ENCODE measurements around the gene ZBED5. TPM values are rescaled to one million over a fixed set of nuclear protein-coding genes. Genes with fewer than 3 reads are reported as not detected.

The ZBED5 gene
- total RNA-seq, 1 donor from 2014 or later, result 39.1 TPM

GRCh38 chr11:10878408-10879214 is 20.8 kb upstream of the ZBED5 start:
- DNase-seq (ENCODE audit: low spot score), result no peak

- no peak for DNase-seq (ENCODE audit: low spot score)
These were observed 18.3 kb upstream of the ZBED5 start for GRCh38 chr11:10876158-10876557.

- DNase-seq (ENCODE audit: low spot score), result no peak
These were observed 17.7 kb upstream of the ZBED5 start for GRCh38 chr11:10875430-10876021.

GRCh38 chr11:10872097-10872496 is 14.2 kb upstream of the ZBED5 start:
- no peak for DNase-seq (ENCODE audit: low spot score)

GRCh38 chr11:10868352-10868751 is 10.5 kb upstream of the ZBED5 start:
- no peak for DNase-seq (ENCODE audit: low spot score)

- no peak for DNase-seq (ENCODE audit: low spot score)
These were observed 9.1 kb upstream of the ZBED5 start for GRCh38 chr11:10866893-10867331.

GRCh38 chr11:10865837-10866270 is 8.0 kb upstream of the ZBED5 start:
- DNase-seq (ENCODE audit: low spot score), result no peak

GRCh38 chr11:10864688-10865087 is 6.8 kb upstream of the ZBED5 start:
- no peak for DNase-seq (ENCODE audit: low spot score)

GRCh38 chr11:10862446-10862845 is 4.6 kb upstream of the ZBED5 start:
- no peak for DNase-seq (ENCODE audit: low spot score)

- no peak for DNase-seq (ENCODE audit: low spot score)
These were observed 3.9 kb upstream of the ZBED5 start for GRCh38 chr11:10861799-10862198.

GRCh38 chr11:10861047-10861446 is 3.2 kb upstream of the ZBED5 start:
- DNase-seq (ENCODE audit: low spot score), result no peak

GRCh38 chr11:10858439-10859325 is 829 bp upstream of the ZBED5 start:
- DNase-seq (ENCODE audit: low spot score), result peak; percentile 53

GRCh38 chr11:10857459-10857708 is 469 bp downstream of the ZBED5 start:
- DNase-seq (ENCODE audit: low spot score), result no peak

GRCh38 chr11:10856689-10857458 is 979 bp downstream of the ZBED5 start:
- DNase-seq (ENCODE audit: low spot score), result peak; percentile 45

- DNase-seq (ENCODE audit: low spot score), result no peak
These were observed 2.6 kb downstream of the ZBED5 start for GRCh38 chr11:10855295-10855694.

- no peak for DNase-seq (ENCODE audit: low spot score)
These were observed 9.6 kb downstream of the ZBED5 start for GRCh38 chr11:10847960-10848860.

- no peak for DNase-seq (ENCODE audit: low spot score)
These were observed 11.2 kb downstream of the ZBED5 start for GRCh38 chr11:10846660-10847059.

- DNase-seq (ENCODE audit: low spot score), result no peak
These were observed 12.3 kb downstream of the ZBED5 start for GRCh38 chr11:10845589-10845988.

GRCh38 chr11:10844796-10845195 is 13.1 kb downstream of the ZBED5 start:
- DNase-seq (ENCODE audit: low spot score), result no peak

GRCh38 chr11:10844356-10844755 is 13.5 kb downstream of the ZBED5 start:
- no peak for DNase-seq (ENCODE audit: low spot score)

- no peak for DNase-seq (ENCODE audit: low spot score)
These were observed 19.0 kb downstream of the ZBED5 start for GRCh38 chr11:10838881-10839280.

Measured in mucosa of gallbladder (tissue), 1 donor.